ENCODE measurements around the gene ZPLD1. TPM values are rescaled to one million over a fixed set of nuclear protein-coding genes. Genes with fewer than 3 reads are reported as not detected.

Gene ZPLD1
- 0.10 TPM for total RNA-seq

DNA sequence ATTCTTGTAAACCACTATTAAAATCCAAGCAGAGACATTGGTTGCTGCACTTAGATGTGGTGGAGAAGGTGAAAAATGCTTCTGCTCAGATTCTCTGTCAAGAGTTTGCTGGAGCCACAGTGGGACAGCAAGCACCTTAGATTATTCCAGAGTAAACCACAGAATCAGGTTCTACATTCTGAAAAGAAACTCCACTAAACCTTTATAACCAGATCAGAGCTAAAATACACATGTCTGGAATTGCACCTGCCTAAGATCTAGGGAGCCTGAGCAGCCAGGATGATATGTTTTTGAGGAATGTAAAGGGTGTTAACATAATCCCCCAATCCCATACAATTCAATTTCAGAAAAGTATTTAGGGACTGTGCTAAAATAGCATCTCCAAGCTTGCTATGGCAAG, at the start of gene ZPLD1:
Gene ZPLD1 (plus strand): TSS at position 301 of the 400 bp plus-strand sequence. CDS start 3,473 bp downstream, outside the sequence.
- no peak for DNase-seq (ENCODE audit: low spot score)

DNA sequence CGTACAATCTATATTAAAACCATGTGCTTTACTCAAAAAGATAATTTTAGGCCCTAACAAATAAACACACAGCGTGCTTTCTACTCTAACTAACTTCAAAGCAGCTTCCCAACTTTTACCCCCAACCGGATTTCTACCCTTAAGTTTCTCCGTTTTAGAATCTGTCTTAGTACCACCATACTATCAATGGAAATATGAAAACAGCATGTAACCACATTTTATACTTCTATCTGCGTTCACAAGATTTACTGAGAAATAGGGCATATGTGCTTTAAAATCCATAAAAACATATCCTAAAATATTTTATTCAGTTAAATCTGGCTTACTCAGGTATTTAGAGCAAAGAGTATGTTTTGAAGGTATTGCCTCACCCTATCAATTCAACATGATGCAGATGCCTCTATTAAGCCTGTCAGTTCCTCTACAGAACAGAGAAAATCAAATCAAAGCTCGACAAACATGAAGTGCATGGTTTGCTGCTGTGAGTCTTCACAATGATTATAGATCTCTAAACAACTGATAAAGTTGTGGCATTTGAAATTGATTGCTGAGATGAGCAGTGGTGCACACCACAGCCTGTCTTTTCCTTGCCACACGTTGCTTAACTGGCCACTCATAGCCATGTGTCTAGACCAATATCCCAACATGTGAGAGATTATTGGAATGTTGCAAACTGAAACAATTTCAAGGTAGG, 44.5 kb upstream of the ZPLD1 start:
- no peak for DNase-seq (ENCODE audit: low spot score)

DNA sequence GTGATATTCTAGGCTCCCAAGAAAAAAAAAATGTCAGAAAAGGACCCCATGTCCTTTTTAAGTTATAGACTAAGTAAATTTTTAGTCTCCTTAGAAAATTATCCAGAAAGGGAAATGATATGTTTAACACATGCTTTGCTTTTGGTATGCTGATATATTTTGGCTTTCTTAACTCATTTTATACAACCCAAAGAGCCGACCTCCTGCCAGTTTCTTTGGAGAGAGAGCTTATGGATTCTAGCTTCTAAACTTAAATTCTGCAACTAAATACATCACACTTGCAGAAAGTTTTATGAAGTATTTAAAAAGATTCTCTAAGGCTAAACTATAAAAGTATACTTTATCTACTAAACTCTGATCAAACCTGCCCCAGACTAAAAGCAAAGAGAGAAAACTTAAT, 43.9 kb upstream of the ZPLD1 start:
- DNase-seq (ENCODE audit: low spot score), result no peak

DNA sequence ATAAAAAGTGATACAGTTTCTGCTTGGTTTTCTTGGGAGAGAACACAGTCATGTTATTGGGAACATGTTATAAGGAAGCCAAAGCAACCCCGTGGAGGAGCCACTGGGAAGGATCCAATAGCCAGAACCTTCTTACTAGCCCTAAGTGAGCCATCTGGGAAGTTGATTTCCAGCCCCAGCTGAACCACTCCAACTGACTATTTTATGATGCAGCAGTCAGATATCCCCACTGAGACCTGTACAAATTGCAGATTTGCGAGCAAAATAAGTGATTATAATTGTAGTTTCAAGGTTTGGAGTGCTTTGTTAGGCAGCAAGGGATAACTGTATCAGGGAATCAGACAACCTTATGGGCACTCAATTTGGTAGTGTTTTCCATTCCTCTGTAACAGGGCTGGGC, 43.3 kb upstream of the ZPLD1 start:
- DNase-seq (ENCODE audit: low spot score), result no peak

DNA sequence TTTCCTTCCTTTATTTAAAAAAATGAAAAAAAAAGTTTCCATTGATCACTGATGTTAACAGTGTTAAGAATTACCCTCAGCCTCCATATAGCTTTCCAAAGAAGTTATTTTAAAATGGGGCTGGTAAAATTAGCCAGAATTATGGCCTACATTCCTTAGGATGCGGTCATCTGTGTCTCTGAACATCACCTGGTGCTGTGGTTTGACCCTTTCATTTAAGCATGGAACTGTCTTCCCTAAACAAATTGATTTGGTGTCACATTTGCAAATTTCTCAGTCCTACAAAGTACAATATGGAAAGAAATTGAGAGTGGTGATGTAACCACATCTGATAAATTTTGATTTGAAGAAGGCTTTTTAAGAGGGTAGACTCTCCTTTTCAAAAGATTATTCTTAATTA, 40.3 kb upstream of the ZPLD1 start:
- no peak for DNase-seq (ENCODE audit: low spot score)

DNA sequence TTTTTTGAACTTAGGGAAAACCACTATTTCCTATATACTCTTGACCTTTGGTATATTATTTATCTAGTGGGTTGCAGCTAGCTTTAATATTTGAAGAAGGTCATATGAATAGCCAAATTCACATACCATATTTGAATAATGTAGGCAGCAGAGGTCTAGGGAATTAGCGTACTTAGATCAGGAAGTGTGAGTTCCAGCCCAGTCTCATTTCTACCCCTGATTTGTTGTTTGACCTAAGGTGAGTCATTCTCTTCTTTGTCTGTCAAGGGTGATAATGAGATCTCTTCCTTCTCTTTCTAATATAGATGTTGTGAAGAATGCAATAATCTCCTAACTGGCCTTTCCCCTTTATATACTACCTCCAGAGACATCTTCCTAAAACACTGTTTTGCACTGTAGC, 36.6 kb upstream of the ZPLD1 start:
- DNase-seq (ENCODE audit: low spot score), result no peak

DNA sequence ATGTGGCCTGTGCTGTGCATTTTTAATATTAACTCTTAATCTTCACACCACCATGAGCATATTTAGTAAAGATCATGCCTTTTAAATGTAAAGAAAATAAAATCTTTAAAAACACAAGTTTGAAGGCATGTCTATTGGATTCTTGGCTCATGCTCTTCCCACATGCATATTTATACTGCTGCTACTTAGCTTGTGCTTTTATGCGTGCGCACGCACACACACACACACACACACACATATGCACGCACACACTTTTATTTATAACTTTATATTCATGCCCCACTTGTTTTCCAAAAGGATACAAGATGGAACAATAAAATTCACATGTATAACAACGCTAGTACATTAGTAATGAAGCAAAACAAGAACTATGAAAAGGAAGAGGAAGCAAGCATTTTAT, 36.1 kb upstream of the ZPLD1 start:
- DNase-seq (ENCODE audit: low spot score), result no peak

DNA sequence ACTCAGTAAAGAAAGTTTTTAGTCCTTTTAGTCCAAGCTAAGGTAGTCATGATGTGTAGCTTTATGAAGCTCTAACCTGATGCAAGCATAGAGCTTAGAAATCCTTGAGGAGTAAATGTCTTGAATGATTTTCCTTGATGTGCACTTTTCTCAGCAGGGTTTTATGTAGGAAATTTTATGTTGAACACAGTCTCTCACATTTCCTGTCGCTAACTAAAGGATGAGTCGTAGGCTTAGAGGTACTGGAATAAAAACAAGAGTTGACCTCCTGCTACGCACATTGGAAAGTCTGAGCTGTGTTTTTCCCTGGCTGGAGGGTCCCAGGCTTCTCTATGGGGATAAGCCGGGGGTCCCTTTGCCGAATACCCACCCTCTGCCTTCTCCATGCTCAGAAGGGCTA, 34.7 kb upstream of the ZPLD1 start:
- DNase-seq (ENCODE audit: low spot score), result no peak

DNA sequence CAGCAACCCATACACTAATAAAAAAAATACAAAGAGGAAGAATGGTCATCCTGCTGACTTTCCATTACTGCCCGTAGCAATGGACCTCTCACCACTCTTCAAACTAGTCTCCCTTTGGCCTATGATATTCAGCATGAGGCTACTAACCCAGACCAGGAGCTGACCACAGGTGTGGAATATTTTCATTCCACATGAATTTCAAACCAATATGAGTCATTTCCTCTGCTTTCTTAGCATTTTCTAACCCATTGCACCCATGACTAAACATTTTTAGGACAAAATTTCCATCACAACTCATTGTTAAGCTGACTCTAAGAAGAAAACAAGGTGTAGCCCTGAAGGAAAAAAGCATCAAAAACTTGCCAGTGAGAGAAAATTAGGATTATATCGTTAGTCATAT, 34.0 kb upstream of the ZPLD1 start:
- no peak for DNase-seq (ENCODE audit: low spot score)

DNA sequence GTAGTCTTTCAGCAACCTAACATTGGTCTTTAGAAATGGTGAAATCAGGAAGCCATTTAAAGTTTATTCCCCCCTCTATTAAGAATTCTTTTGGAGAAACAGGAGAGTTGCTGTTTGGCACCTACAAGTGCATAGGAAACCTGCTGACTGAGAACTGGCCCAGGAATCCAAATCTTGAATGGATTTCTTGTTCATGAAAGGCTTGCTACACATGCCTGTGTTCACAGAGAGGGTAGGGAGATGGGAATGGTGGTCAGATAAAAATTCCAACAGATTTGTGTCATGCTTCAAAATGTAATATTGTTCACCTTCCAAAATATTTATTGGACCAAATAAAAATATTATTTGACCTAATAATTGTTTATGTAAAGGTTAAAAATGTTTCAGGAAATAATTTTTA, 24.2 kb upstream of the ZPLD1 start:
- no peak for DNase-seq (ENCODE audit: low spot score)

DNA sequence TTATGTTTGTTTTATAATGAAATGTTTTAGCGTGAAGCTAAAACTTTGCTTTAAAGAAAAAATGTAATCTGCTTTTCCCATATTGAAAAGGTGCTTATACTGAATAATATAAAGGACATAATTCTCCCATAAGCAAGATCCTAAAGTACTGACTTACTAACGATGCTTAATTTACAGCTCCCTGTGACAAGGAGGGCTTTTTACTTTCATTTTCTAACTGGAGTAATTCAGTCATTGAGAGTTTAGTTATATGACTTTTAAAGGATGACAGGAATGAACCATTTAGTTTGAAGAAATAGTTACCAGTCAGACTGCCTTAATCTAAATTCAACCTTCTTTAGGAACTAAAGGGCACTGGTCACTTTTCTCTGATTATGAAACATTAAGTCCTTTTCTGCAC, 19.3 kb upstream of the ZPLD1 start:
- DNase-seq (ENCODE audit: low spot score), result no peak

DNA sequence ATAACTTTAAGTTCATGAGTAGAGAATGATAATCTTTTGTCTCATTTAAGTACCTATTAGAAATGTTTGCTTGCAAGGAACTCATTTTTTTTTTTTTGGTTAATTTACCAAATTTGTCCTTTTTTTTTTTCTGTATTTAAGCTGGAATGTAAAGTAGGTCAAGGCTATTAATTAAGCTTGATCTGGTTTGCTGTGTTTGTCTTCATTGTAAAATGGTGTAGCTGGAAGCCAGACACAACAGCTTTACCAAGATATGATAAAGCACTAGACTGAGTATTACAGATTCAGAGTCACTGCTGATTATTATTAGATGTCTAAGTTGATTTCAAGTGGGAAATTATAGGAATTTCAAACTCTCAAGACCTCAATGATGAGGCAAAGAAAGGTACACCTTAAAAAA, 15.0 kb upstream of the ZPLD1 start:
- DNase-seq (ENCODE audit: low spot score), result no peak

DNA sequence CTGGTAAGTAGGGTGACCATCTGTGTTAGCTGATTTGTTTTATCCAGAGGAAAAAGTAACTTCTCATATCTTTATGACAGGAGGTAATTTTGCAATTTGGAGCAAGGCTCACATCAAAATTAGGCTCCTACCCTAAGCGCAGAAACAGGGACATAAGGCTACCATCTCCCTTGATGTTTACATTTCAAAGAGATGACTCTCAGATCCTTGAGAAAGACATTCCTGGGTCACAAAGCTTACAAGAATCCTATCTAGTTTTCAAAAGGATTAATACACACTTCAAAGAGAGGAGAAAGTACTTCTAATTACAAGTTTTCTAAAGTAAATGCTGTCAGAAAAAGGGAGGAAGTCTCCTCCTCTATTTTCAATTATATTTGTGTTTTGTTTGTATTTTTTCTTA, 7.0 kb downstream of the ZPLD1 start:
- no peak for DNase-seq (ENCODE audit: low spot score)

DNA sequence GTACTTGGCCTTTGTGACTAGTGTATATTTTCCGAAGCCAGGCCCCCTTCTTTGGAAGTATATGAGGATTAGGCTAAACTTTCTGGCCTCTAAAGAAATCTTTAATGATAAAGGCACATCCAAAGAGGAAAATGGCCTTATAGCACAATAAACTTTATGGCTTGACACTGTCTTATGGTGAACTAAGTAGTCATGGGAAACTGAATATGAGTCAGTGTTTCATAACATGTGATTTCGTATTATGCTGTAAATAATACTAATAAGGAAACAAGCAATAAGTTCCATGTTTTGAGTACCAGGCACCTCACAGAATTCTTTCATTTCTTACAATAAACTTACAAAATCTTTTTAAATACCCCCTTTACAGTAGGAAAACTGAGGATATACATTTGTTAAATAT, 8.2 kb downstream of the ZPLD1 start:
- DNase-seq (ENCODE audit: low spot score), result no peak

DNA sequence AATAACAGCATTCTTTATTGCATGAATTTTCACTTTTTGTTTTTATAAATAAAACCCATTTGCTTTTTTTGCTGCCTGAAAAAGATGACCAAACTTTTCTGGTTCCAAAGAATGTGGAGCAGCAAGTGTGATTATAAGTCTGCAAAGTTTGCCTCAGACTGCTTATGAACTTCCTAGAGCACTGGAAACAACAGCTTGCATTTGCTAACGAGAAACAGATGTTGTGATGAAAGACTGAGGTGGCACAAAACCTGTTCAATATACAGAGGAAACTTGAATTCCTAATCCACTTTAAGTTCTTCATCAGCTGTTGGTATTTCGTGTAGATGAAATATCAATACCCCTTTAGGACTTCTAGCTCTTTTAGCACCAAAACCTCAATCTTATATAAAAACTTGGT, 9.3 kb downstream of the ZPLD1 start:
- DNase-seq (ENCODE audit: low spot score), result no peak

DNA sequence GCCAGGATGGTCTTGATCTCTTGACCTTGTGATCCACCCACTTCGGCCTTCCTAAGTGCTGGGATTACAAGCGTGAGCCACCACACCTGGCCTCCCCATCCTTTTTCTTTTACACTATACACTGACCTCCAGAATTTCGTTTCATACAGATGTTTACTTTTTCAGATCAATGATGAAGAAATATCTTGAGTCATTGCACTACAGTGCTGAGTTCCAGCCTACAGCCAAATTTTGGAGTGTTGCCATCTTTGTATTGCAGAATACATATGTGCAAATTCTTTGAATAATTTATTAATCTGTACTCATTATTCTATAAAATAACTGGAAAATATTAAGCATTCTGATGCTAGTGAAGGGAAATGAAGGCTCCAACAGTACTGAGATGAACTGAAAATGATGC, 12.5 kb downstream of the ZPLD1 start:
- no peak for DNase-seq (ENCODE audit: low spot score)

DNA sequence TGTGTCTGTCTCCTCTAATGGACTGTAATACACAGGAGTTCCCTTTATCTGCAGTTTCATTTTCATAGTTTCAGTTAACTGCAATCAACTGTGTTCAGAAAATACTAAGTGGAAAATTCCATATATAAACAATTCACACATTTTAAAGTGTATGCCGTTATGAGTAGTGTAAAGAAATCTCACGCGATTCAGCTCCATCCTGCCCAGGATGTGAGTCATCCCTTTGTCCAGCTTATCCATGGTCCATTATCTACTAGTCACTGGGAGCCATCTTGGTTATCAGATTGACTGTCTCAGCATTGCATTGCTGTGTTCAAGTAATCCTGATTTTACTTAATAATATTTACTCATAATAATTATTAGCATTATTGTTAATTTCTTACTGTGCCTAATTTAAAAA, 14.5 kb downstream of the ZPLD1 start:
- DNase-seq (ENCODE audit: low spot score), result no peak

DNA sequence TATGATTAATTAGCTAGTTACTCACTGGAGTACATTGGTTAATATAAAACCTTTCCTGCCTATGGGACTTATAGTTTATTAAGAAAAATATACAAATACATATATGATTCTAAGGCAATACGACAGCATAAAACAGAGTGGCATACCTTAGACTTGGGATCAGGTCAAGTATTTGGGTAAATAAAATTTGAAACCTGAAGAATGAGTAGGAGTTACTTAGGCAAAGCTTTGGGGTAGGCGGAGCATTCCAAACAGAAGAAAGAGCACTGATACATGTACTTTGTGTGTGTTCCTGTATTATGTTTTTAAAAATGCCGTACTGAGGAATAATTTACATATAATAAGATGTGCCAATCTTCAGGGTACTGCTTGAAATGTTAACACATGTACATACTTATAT, 15.1 kb downstream of the ZPLD1 start:
- no peak for DNase-seq (ENCODE audit: low spot score)

DNA sequence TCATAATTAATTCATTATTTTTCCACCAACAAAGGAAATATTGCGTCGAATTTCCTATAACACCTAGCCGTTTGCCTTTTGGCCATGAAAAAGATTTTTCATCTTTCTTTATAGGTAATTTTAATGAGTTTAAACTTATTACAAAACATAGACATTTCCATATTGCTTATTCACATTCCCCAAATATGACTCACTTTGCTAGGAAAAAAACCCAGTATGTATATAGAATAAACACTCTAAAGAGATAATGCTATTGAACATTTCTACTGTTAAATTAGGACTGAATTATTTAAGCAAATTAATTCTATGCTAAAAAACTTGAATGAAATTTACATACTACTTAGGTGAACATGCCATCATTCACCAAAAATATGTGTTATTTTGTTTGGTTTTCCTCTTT, 16.2 kb downstream of the ZPLD1 start:
- no peak for DNase-seq (ENCODE audit: low spot score)

DNA sequence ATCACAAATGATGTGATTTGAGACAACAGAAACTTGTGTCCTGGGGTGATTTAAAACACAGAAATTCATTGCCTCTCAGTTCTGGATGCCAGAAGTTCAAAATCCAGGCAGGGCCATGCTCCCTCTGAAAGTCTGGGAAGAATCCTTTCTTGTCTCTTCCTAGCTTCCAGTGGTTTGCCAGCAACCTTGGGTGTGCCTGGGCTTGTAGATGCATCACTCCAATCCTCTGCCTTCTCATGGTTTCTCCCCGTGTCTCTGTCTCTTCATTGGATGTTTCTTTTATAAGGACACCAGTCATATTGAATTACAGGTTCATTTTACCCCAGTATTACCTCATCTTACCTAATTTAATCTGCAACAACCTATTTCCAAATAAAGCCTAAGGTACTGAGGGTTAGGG, 16.7 kb downstream of the ZPLD1 start:
- no peak for DNase-seq (ENCODE audit: low spot score)

DNA sequence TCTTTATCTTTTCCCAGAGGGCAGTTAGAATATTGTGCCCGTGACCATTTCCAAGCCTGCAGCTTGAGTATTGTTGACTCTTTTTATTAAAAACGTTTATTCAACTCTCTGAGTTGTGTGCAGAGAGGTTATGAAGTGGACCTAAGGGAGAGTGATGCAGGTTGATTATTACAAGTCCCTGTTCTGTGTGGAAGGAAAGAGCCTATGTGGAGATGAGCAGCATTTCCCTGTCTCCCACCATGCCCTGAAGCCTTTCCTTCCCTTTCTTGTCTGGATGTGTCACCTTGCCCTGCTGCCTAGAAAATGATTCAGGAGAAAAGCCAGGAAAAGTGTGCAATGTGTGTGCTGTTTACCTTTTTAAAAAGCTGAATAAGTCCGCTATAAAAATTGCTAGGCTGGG, 19.4 kb downstream of the ZPLD1 start:
- no peak for DNase-seq (ENCODE audit: low spot score)

DNA sequence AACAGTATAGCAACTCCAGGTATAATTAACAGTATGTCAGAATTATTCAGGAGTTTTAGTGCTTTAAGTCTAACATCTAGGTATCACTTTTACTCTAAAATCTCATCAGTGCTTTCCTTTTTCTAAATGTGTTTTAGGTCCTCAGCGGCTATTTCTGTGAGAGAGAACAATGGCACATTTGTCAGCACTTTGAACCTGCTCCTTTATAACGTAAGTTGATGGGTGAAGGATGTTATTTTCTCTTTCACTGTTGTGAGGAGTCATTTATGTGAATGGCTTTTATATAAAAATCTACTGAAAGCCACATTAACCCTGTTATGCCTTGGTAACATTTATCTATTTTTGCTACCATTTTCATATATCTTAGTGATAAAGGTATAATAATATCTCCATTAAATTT, 22.8 kb downstream of the ZPLD1 start:
- DNase-seq (ENCODE audit: low spot score), result no peak

DNA sequence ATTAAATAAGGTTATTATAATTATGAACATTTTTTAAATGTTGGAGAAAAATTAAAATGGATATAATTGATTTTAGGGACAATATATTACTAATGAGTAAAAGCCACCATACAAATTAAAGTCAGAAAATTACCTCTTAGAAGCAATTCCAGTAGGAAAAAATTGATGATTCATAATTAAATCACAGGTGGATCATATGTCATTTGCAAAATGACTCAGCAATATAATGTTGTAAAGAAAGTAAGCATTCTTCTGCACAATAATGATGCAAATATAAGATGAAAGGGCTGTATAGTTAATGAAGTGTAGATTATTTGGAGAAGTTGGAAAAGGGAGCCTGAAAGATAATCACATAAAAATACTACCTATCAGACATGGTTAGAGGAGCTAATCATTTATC, 25.8 kb downstream of the ZPLD1 start:
- DNase-seq (ENCODE audit: low spot score), result no peak

DNA sequence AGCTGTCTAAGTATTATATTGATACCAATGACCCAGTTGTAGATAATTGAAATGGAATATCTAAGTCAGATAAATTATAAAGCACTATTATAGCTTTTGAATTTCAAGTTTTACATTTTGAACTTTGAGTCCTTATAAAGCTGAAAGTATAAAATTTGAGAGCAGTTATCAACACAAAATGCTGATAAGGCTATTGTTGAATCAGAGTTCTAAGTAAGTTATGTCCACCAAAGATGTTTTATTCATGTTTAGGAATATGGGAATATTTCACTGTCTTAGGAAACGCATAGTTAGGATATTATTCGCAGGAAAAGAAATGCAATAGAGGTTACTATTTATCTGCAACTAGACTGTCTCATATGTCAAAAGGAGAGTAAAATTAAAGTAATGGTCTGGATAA, 29.4 kb downstream of the ZPLD1 start:
- no peak for DNase-seq (ENCODE audit: low spot score)

DNA sequence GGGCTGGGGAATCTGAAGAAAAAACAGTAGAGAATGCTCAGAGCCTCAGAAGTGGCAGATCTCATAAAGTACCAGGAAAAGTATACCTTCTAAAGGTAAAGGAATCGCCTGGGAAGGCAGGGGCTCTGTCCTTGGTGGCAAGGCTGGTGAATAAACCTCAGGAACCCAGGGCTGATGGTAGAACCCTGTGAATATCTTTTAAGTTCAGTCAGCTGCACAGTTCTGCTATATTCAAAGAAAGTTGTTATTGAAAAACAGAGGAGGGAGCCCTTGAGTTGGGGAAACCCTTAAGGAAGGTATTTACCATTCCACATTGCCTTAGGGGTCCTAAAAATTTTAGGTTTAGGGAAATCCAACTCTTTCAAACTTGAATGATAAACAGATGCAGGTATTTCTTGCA, 31.2 kb downstream of the ZPLD1 start:
- DNase-seq (ENCODE audit: low spot score), result no peak

Data from ureter (tissue), 1 donor.